IMR-90 (cell line): ENCODE measurements around the gene OR2F2. TPM values are rescaled to one million over a fixed set of nuclear protein-coding genes. Genes with fewer than 3 reads are reported as not detected.

Source experiments
- ATAC-seq: fragments of 200-7000 bp; cut with Tn5 transposase; 2 replicates; pipeline ENCODE4 v1.9.1; 2020; ENCODE audit warnings: low read depth, mild to moderate bottlenecking, moderate library complexity
- BruUV-seq: library from RNA; stranded (reverse); fragments of 400-500 nt; replicated peaks from 2 replicates; lab custom pipeline; 2021; lab: Mats Ljungman, UMichigan
- CTCF ChIA-PET: fragments of 300-600 bp; formaldehyde crosslinking; extraction: SDS; loops from one replicate; lab custom pipeline; 2021; ENCODE audit warnings: antibody characterized with exemption; lab: Yijun Ruan, JAX
- POLR2A ChIA-PET: fragments of 300-600 bp; sonication (Branson Sonifier 250); formaldehyde crosslinking; loops from one replicate; lab custom pipeline; 2022; ENCODE audit warnings: antibody characterized with exemption; ENCODE audit not compliant: unreplicated experiment; lab: Charles Lee
- DNase-seq: peaks from one replicate; pipeline ENCODE4 v3.0.0; 2013
- H2AFZ ChIP-seq: replicated peaks from 2 replicates; pipeline ENCODE3; 2013; ENCODE audit warnings: low read length, mild to moderate bottlenecking; ENCODE audit not compliant: poor library complexity
- H2AK5ac ChIP-seq: 2 replicates; pipeline ENCODE4 v1.6.1; 2013; ENCODE audit warnings: low read depth, low read length, inconsistent platforms
- H2AK9ac ChIP-seq: replicated peaks from 2 replicates; pipeline ENCODE3; 2013; ENCODE audit warnings: mild to moderate bottlenecking, low read depth, low read length, moderate library complexity; ENCODE audit not compliant: poor library complexity
- H2BK120ac ChIP-seq: 2 replicates; pipeline ENCODE4 v1.6.1; 2013; ENCODE audit warnings: low read depth, low read length, inconsistent platforms
- H2BK15ac ChIP-seq: 3 replicates; pipeline ENCODE4 v1.6.1; 2013; ENCODE audit warnings: low read depth, low read length, inconsistent platforms
- H2BK20ac ChIP-seq: 2 replicates; pipeline ENCODE4 v1.6.1; 2013; ENCODE audit warnings: low read depth, mild to moderate bottlenecking, inconsistent platforms, low read length, moderate library complexity
- H2BK5ac ChIP-seq: 2 replicates; pipeline ENCODE4 v1.6.1; 2013; ENCODE audit warnings: mild to moderate bottlenecking, low read depth, low read length, inconsistent platforms; ENCODE audit not compliant: poor library complexity, severe bottlenecking
- H3K14ac ChIP-seq: replicated peaks from 2 replicates; pipeline ENCODE4 v1.6.1; 2013; ENCODE audit warnings: low read depth, low read length, inconsistent platforms
- H3K18ac ChIP-seq: 2 replicates; pipeline ENCODE4 v1.6.1; 2013; ENCODE audit warnings: low read depth, low read length, control low read depth
- H3K23ac ChIP-seq: 2 replicates; pipeline ENCODE4 v1.6.1; 2013; ENCODE audit warnings: low read depth, low read length, inconsistent platforms
- H3K27ac ChIP-seq: 2 replicates; pipeline ENCODE4 v1.5.1; 2013; ENCODE audit warnings: mild to moderate bottlenecking, control low read depth, low read length; ENCODE audit not compliant: insufficient read depth
- H3K27me3 ChIP-seq: 2 replicates; pipeline ENCODE4 v1.6.1; 2013; ENCODE audit warnings: low read length; ENCODE audit not compliant: control insufficient read depth, insufficient read depth
- H3K36me3 ChIP-seq: 2 replicates; pipeline ENCODE4 v1.6.1; 2013; ENCODE audit warnings: low read length, mixed read lengths; ENCODE audit not compliant: control insufficient read depth, insufficient read depth
- H3K4ac ChIP-seq: 2 replicates; pipeline ENCODE4 v1.6.1; 2013; ENCODE audit warnings: low read depth, low read length, inconsistent platforms
- H3K4me1 ChIP-seq: 2 replicates; pipeline ENCODE4 v1.6.1; 2013; ENCODE audit warnings: low read length, mixed read lengths; ENCODE audit not compliant: control insufficient read depth, insufficient read depth
- H3K4me2 ChIP-seq: 2 replicates; pipeline ENCODE4 v1.6.1; 2013; ENCODE audit warnings: low read depth, mild to moderate bottlenecking, control low read depth, low read length, moderate library complexity
- H3K4me3 ChIP-seq: 2 replicates; pipeline ENCODE4 v1.5.1; 2013; ENCODE audit warnings: low read depth, mild to moderate bottlenecking, control low read depth, low read length, moderate library complexity; ENCODE audit not compliant: insufficient read depth
- H3K56ac ChIP-seq: 2 replicates; pipeline ENCODE4 v1.6.1; 2013; ENCODE audit warnings: low read length, inconsistent platforms; ENCODE audit not compliant: insufficient read depth; ENCODE audit errors: extremely low read depth
- H3K79me1 ChIP-seq, 2 experiments: 2 replicates each; pipeline ENCODE4 v1.6.1; 2013; ENCODE audit warnings: low read length in 2 of 2, inconsistent platforms in 1 of 2, low read depth in 1 of 2
- H3K9ac ChIP-seq: 2 replicates; pipeline ENCODE4 v1.6.1; 2013; ENCODE audit warnings: low read depth, low read length, control low read depth
- H3K9me1 ChIP-seq: 2 replicates; pipeline ENCODE4 v1.6.1; 2013; ENCODE audit warnings: low read length, inconsistent platforms; ENCODE audit not compliant: insufficient read depth
- H3K9me3 ChIP-seq: 2 replicates; pipeline ENCODE4 v1.6.1; 2013; ENCODE audit warnings: low read length; ENCODE audit not compliant: control insufficient read depth, insufficient read depth
- H4K20me1 ChIP-seq: 2 replicates; pipeline ENCODE4 v1.6.1; 2013; ENCODE audit warnings: low read length, inconsistent platforms; ENCODE audit not compliant: insufficient read depth
- H4K5ac ChIP-seq: 2 replicates; pipeline ENCODE4 v1.6.1; 2013; ENCODE audit warnings: mild to moderate bottlenecking, low read depth, low read length, control low read depth
- H4K8ac ChIP-seq, 2 experiments: 2 replicates each; pipeline ENCODE4 v1.6.1; 2013; ENCODE audit warnings: low read depth in 2 of 2, low read length in 2 of 2, control low read depth in 1 of 2, inconsistent platforms in 1 of 2
- H4K91ac ChIP-seq: 2 replicates; pipeline ENCODE4 v1.6.1; 2013; ENCODE audit warnings: low read depth, low read length, inconsistent platforms; ENCODE audit not compliant: insufficient read depth
- CHD1 ChIP-seq: IDR thresholded peaks from 2 replicates; pipeline ENCODE4 v1.6.1; 2012; ENCODE audit warnings: low read depth, low read length, improper control_type of control experiment
- CTCF ChIP-seq: conservative IDR thresholded peaks from 2 replicates; pipeline ENCODE4 v1.5.1; 2012; ENCODE audit warnings: mild to moderate bottlenecking, low read depth, low read length, improper control_type of control experiment
- MAZ ChIP-seq: IDR thresholded peaks from 2 replicates; pipeline ENCODE4 v1.6.1; 2012; ENCODE audit warnings: low read depth, mild to moderate bottlenecking, low read length, improper control_type of control experiment, moderate library complexity, borderline replicate concordance
- NFE2L2 ChIP-seq: fragments of 150-350 bp; IDR thresholded peaks from 2 replicates; pipeline ENCODE4 v1.6.1; 2016; ENCODE audit warnings: low read depth, mild to moderate bottlenecking, low read length
- WGBS, 2 experiments: methylation state at CpG; one replicate each; pipeline versions ENCODE4 v1.1.5 to v1.1.7; 2013; ENCODE audit warnings: missing lambda C conversion rate in 2 of 2; ENCODE audit not compliant: insufficient read length in 1 of 2; ENCODE audit errors: extremely low coverage in 2 of 2; 5-methylcytosine and 5-hydroxymethylcytosine counted together
- dilution Hi-C: fragments of 300-500 bp; cut with HindIII; formaldehyde crosslinking; loops from one replicate; pipeline ENCODE4 v1.14.3; 2018; ENCODE audit warnings: low sequenced_read_pairs; ENCODE audit not compliant: unreplicated experiment
- in situ Hi-C: fragments of 300-500 bp; cut with MboI; formaldehyde crosslinking; loops from 3 replicates; pipeline ENCODE4 v1.14.3; 2019; ENCODE audit warnings: low sequenced_read_pairs, inconsistent platforms, mixed read lengths
- intact Hi-C: fragments of 100-400 bp; cut with micrococcal nuclease; formaldehyde crosslinking; loops from 2 replicates; pipeline ENCODE4 v1.10.0; 2022
- polyA plus RNA-seq, 3 experiments: library from polyadenylated mRNA; depleted of rRNA; stranded (reverse); fragments of >200 nt; gene quantifications; 2 replicates each; pipeline ENCODE4 v1.2.3, GENCODE V29; 2012; ENCODE audit warnings: low replicate concordance in 1 of 3
- total RNA-seq: library from RNA; depleted of rRNA; stranded (reverse); fragments of >200 nt; gene quantifications from 2 replicates; pipeline ENCODE4 v1.2.3, GENCODE V29; 2012

The OR2F2 gene
- total and polyA plus RNA-seq, 2 of the 4 experiments (the other 2 are of a cell fraction), result not detected

- BruUV-seq, result no TSS peak
- Histone ChIP-seq H4K20me1 (no peaks in the 10 kb centered on the region), H3K4me2 (no peak overlapping the region), H2BK5ac (no peak overlapping the region), H3K4me3 (no peak overlapping the region), H2BK20ac (no peak overlapping the region; the same call in 1 of the 2 replicates), H3K18ac (no peak overlapping the region), H3K4ac (no peak overlapping the region; the same call in 1 of the 2 replicates), H4K8ac (no peak overlapping the region), H2AFZ (no peak overlapping the region), H2AK5ac (0 out of 2 replicates have a peak overlapping the region, but pooled peaks have one; percentile 39), H3K27ac (no peak overlapping the region), H2AK9ac (peak overlapping the region; percentile 26), H2BK15ac (0 out of 3 replicates have a peak overlapping the region, but pooled peaks have one; percentile 7), H4K5ac (no peak overlapping the region), H3K9me3 (no peaks in the 10 kb centered on the region), H3K4me1 (peaks cover 3% of the 10 kb centered on the region; the same call in 1 of the 2 replicates), H3K23ac (no peak overlapping the region), H4K91ac (no peak overlapping the region), H3K27me3 (no peaks in the 10 kb centered on the region), H3K36me3 (no peaks in the 10 kb centered on the region), H3K56ac (no peak overlapping the region), H3K14ac (no peak overlapping the region), H3K9me1 (no peaks in the 10 kb centered on the region), H2BK120ac (no peak overlapping the region), H3K9ac (no peak overlapping the region), H3K79me1 (no peaks in the 10 kb centered on the region)
- ChIA-PET CTCF (no interaction called here), POLR2A (no interaction called here)
- in situ Hi-C loops, result no loop called here
- dilution Hi-C loops, result no loop called here
- no peak for ATAC-seq
- intact Hi-C loops, result no loop called here
- no peak for TF ChIP-seq NFE2L2
- no peak for TF ChIP-seq MAZ
- no peak for TF ChIP-seq CTCF
- no peak for TF ChIP-seq CHD1
- no peak for DNase-seq
- 100% methylated on average over 3 of the region's 10 CpGs; no CpG with 5 or more reads in 1 of the 2 experiments for WGBS, 2 experiments
Measured at GRCh38 chr7:143980746-143981510, 45.9 kb downstream of the OR2F2 start.
